ENCODE measurements around the gene RERE.

RERE gene

GRCh38 chr1:8356256-8357209 lies 460.9 kb downstream of the RERE start:
- no peak for DNase-seq

GRCh38 chr1:8355439-8356255 lies 461.8 kb downstream of the RERE start:
- DNase-seq, result no peak

- DNase-seq, result no peak
These were observed 463.4 kb downstream of the RERE start for GRCh38 chr1:8354038-8354437.

DNA sequence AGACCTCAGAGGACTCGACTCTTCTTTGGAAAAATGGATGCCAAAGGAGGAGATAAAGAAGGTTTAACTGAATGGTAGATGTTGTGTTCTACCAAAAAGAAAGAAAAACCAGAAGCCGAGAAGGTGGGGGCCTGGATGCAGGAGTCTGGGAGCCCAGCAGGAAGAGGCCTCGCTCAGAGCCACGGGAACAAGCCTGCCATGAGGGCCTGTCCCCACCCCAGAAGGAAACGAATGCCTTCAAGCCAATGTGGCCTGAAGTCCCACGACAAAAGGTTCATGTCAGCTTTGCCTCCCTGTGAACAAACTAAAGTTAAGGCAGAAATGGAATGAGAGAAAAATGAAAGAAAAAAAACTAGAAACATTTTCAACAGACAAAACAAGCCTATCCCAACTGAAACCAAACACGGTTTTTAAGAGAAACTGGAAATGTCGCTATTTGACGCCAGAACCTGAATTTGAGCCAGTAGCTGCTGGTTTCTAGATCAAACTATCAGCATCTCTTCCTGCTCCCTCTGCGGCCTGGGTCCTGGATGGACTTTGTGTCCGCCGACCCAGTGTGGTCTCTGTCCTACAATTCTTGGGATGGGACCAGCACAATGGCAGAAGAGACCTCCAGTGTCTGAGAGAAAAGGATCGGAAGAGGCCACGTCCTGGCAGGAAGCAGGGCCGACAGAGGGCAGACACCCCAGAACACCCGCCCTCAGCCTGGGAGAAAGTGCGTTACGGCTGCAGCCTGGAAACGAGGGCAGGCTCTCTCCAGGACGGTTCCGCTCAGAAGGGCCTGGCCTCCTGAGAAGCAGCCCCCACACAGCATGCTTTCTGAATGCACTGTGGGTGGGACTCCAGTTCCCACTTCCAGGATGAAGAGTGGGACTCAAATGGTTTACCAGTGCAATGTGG lies 464.3 kb downstream of the RERE start:
- DNase-seq, result no peak

DNA sequence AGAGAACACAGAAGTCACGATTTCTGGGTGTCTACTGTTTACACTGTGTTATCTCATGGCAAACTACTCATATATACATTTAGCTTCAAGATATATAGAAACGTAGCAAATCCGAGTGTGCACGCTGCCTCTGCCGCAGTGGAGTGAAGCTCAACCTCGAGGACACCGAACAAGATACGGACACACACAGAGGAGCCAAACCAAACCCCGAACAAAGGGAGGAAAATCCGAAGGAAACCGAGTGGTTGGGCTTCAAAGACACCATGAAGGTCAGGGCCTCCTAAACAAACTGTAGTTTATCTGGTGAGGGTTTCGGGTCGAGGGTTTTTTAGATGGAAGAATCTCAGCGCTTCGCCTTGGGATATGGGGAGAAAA lies 465.0 kb downstream of the RERE start:
- no peak for DNase-seq

DNA sequence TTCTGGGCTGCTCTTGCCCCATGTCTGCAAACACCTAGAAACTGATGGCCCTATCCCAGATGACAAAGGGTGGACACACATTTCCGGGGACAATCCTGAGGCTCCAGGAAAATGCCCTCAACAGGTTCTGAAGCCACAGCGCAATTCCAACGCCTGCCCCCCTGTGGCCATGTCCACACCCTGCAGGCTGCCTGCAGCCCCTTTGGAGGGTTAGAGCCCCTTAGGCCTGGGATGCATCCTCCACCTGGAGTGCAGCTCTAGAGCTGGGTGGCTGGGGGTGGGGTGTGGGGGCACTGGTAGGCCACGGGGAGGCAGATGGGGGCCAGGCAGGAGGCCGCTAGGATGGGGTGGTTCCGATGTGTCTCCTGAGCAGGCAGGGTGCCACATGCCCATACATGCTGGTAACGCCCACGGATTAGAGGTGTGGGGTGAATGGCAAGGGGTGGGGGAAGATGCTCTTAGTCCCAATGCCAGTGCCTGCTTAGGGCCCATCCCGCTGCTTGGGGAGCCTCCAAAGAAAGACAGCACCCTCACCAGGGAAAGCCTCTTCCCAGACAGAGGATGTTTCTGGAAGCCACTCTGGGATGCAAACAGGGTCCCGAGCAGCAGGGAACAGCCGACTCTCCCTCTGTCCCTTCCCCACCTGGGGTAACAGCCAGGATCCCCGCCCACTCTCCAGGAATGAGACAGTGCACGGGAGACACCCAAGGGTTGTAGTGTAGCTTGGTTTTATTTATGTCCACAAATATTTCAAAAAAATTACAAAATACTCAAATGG lies 465.6 kb downstream of the RERE start:
- no peak for DNase-seq

DNA sequence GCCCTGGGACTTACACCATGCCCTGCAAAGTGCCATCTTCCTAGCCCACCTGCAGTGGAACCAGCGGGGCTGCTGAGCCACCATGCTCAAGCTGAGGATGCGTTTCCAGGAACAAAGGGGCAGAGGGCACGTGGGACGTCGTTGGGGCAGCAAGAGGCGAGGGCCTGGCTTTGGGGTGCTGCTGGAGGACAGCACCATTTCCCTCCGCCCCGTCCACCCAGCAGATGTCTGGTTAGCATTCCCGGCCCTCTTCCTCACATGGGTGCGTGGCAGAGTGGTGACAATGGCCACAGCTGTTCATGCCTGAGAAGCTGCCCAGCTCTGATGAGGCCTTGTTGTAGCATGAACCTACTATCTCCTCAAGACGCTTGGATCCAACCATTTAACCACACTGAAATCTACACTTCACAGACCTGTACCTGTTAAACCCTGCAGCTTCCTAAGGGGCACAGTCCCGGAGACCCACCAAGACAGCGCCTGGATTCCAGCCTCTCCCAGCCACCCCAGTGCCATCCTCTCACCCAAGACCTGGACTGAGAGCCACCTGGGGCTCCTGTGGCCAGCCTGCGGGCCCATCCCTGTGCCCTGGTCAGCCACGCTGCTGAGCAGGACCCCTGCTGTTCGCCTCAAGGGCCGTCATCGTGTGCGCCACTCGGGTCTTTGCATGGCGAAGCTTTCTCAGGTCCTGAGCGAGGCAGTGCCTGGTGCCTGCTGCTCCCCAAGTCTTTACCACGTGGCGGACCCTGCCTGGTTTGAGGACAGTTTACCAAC lies 466.3 kb downstream of the RERE start:
- DNase-seq, result no peak

DNA sequence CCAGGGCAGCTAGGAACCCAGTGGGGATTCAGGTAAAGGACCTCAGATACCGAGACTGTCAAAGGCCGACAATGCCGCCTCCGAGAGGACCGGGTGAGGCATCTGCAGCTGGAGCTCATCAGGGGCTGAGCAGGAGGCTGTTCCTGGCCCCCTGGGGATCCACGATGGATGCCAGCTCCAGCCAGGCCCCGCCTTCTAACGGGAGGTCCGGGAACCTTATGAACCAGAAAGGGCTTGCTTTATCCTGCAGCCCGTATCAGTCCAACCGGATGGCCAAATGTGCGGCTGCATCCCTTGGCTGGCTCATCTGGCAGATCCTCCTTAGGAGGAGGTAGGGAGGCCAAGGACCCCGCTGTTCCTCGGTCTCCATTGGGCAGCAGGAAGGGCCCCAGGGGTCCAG lies 467.5 kb downstream of the RERE start:
- DNase-seq, result no peak

GRCh38 chr1:8349473-8349865 lies 468.0 kb downstream of the RERE start:
- no peak for DNase-seq

GRCh38 chr1:8348777-8349472 lies 468.5 kb downstream of the RERE start:
- DNase-seq, result peak in 1 of 2 donors; percentile 39

GRCh38 chr1:8348047-8348776 lies 469.2 kb downstream of the RERE start:
- no peak for DNase-seq

DNA sequence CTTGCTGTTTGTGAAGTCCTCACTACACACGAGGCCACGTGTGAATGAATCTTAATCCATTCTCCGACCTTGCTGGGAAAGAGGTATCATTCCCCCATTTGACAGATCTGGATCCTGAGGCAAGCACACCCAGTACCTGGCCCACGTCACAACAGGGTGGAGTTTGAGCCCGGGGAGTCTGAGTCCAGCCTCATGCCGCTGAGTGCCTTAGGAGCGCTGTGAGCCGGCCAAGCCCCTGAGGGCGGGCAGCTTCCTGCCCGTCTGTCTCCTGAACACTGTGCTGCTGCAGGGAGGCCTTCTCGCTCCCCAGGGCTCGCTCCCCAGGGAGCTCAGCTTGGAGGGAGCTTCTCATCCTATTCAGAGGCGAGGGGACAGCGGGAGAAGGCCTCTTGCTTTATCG lies 469.8 kb downstream of the RERE start:
- DNase-seq, result no peak

- no peak for DNase-seq
These were observed 471.6 kb downstream of the RERE start for GRCh38 chr1:8345621-8346415.

GRCh38 chr1:8344893-8345507 lies 472.4 kb downstream of the RERE start:
- DNase-seq, result no peak

DNA sequence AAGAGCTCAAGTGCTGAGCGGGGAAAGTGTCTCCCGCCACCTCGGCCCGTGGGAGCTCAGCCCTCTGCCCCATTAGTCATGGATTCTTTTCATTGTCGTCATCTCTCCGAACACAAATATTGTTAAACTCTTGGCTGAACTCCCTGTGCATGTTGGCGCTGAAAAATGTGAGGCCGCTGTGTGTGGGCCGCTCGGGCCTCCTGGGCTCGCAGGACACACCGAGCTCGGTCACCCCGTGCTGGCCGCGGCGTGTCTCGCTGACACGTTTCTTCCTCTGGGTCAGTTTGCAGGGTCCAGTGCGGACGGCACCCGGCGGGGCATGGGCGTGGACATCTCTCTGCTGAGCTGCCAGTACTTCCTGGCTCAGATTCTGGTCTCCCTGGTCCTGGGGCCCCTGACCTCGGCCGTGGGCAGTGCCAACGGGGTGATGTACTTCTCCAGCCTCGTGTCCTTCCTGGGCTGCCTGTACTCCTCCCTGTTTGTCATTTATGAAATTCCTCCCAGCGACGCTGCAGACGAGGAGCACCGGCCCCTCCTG lies 473.9 kb downstream of the RERE start:
- DNase-seq, result no peak

DNA sequence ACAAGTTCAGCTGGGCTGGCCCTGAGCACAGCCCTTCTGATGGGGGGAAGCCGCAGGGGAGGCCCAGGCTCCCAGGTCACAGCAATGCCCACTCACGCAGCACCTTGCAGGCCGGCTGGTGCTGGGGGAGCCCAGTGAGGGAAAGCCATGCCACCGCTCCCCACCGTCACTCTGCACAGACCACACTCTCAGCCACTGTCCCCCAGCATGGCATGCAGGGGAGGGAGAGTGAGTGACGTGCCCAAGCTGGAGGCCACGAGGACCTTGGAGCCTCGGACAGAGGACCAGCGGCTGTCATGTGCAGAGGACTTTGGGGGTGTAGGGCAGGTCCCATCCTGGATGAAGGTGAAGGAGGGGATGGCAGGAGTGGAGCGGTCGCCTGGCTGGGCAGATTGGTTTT lies 474.4 kb downstream of the RERE start:
- DNase-seq, result no peak

- DNase-seq, result no peak
These were observed 475.1 kb downstream of the RERE start for GRCh38 chr1:8342325-8342724.

- no peak for DNase-seq
These were observed 477.0 kb downstream of the RERE start for GRCh38 chr1:8340448-8340847.
